Dedifferentiated amniotic fluid mesenchymal stem cell (primary cell): Measurements from ENCODE around the gene CELF6.

Experiments
- DNase-seq: peaks from one replicate; pipeline ENCODE4 v3.0.0-alpha.2; 2016; ENCODE audit errors: extremely low spot score

The CELF6 gene

DNA sequence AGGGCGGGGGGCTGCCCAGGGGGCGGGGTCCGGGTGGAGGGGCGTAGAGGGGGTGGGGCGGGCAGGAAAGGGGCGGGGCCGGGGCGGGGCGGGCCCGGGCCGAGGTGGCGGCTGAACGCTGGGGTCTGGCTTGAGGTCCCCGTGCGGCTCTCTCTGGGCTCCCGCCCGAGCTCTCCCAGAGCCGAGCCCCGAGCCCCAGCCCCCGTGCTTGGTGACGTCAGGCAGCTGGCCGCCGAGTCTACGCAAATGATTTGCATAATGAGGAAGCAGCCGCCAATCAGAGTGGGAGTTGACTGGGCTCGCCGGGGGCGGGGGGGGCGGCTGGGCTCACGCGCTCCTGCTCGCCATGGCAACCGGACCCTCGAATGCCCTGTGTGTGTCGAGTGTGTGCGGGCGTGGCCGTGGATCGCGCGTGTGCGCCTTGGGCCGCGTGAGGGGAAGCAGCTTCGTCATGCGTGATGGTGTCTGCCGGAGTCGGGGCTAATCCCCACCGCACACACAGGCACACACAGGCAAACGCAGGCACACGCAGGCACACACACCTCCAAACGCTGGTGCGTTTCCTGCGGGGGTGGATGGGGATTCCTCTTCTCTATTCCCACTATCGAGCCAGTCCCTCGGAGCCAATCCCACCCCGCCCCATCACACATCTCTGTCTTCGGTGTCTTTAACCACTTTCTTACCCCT, at the start of gene CELF6:
TSS of gene CELF6 (minus strand) at position 173 of the 687 bp plus-strand sequence. CDS start 283 bp downstream, outside the sequence.
- peak; percentile 31 for DNase-seq

DNA sequence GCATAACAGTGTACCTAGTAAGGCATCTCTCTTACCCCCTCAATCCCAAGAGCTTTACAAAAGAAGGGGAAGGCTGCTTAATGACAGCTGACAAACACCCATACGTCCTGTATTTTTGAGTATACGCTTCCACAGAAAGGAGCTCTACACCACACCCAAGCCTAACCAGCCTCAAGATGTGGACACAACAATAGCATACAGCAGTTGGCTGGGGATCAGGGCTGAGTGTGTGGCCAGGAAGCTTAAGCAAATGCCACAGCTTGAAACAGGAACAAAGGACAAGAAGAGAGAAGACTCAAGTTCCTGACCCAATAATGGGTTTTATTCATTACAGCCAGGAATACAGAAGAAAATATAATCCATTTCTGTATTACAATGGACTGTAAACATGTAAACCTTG, 48.9 kb upstream of the CELF6 start:
- DNase-seq = no peak

DNA sequence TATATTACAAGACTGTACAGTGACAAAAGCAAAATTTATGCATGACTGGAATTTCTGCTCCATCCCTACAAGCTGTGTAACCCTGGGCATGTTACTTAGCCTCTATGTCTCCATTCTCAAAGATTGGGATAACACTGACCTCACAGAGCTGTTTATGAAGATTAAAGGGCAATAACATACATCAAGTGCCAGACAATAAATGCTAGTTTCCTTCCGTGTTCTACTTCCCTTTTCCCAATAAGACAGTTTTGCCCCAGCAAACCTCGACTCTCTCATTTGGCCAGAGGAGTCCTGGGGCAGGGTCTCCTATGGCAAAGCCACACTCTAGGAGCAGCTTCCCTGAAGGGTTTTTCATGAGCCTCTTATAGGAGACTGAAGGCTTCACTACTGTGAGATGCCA, 48.4 kb upstream of the CELF6 start:
- DNase-seq = no peak

DNA sequence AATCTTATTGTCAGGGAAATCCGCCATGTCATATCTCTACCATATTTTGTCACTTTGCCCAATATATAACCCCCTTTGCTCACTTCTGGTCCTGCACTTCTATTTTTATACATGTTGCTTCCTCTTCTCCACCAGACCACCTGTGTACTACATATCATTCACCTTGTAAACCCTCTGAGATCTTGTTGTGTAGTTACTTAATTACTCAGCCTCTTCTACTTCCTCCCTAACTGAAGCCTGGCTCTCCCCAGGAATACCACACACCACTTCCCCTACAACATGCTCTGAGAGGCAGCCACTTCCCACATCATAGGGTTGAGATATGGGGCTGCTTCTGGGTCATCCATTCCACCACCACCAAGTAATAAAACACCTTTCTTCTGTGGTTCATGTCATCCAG, 45.9 kb upstream of the CELF6 start:
- no peak for DNase-seq

DNA sequence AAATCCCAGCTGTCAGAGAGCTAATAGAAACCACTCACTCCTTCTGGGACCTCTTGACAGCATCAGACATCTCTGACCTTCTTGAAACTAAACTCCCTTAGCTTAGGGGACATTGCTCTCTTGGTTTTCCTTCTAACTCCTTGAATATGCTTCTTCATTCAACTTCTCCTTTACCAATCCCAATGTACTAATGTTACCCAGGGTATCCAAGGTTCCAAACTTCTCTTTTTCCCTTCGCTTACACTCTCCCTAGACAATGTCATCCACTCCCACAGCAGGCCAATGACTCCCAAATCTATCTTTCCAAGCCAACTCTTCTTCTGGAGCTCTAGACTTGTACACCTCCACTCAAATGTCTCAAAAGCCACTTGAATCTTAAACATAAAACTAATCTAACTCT, 41.2 kb upstream of the CELF6 start:
- no peak for DNase-seq

DNA sequence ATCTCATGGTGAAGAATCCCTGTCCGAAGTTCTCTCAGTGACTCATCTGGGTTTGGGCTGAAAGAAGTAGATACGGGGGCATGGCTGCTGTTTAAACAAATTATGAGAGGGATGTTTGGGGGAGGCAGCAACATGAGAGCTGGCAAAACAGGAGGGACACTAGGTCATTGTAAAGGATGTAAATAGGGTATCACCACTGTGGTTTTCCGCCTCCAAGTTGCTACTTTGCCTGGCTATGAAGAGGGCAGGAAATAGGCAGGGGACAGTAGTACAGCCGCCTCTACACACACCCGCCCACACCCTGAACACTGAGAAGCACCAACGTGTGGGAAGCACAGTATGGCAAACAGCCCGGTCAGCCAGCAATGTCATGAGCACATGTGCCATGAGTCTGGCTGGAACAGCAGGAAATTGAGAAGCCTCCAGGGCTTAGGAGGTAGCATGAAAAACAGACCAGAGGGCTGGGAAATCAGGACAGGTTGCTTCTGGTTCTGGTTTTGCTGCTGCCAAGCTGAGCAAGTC, 38.8 kb upstream of the CELF6 start:
- peak; percentile 74 for DNase-seq

DNA sequence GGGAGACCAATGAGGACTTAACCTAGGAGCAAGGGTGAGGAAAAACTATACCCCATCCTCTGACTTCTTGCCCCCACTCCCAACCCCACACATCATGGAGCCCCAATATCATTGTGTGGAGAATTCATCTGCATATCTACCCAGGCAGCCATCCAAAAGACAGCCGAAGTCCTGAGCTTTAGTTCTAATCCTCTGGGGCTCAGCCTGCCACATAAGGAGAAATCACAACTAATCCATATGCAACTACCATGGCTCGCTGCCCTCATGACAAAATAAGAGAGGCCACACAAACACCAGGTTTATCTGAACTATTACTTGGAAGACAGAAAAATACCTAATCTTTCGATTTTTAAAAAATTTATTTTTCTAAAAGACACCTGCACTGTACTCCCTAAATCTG, 38.2 kb upstream of the CELF6 start:
- DNase-seq = no peak

DNA sequence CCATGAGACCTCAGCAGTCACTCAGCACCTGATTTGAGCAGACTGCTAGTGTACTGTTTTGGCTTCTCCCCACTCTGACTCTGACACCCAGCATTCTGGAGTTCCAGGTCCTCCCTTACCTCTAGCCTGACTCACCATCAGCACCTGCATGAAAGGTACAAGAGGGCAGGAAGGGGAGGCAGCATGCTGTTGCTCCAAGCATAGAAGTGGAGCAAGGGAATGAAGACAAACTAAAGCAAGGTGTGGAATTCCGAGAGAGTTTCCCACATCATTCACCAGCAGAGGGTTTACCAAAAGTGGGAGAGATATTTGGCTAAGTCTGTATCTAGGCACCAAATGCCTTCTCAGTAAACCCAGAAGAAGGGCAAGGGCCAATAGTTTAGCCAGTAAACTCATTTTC, 34.5 kb upstream of the CELF6 start:
- DNase-seq = no peak

DNA sequence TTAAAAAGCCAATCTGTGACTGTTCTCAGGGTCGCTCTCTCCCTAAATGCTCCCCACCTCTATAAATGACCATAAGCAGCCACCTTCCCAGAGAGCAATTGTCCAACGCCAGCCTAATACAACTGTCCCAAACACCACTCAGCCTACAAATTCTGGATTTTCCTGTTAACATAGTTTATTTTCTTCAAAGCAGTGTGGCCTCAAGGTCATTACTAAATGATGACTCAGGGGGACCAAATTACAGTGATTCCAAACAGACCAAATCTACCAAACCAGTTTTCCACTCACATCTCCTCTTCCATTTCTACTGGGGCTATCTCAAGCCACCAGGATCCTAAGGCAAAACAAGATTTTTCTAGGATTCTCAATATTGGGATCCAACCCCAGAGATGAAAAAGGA, 33.3 kb upstream of the CELF6 start:
- no peak for DNase-seq

DNA sequence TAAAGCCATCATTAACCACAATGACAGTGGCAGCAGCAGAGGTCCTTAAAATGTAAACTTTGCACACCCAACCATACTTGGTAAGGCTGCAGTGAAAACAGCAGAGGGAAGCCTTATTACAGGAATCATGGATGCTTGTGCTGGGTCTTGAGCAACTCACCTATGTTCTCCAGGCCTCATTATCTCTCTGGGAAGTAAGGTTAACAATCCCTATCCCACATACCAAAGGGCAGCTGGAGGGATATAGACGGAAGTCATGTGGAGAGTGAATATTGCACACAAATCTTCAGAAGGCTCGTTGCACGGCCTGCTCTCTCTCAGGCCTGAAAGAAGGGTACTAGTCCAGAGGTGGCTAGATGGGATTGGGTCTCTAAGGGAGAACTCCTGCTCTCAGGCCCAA, 25.8 kb upstream of the CELF6 start:
- no peak for DNase-seq

DNA sequence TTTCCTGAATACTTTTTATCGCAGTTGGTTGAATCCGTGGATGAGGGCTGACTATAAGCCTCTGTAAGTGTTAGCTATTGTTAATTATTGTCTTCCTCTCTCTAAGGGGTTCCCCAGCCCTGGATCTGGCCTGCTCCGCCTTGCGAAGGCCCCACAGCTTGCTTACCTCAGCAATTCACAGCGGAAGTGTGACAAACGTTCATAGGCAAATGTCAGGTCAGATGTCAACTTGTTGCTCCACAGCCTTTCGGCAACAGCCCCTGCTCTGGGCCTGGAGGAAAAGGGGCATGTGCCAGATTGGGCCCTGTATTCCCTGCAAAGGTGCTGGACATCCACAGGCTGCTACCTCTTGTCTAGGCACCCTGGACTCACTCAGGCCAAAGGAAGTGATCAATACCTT, 25.3 kb upstream of the CELF6 start:
- DNase-seq = no peak

DNA sequence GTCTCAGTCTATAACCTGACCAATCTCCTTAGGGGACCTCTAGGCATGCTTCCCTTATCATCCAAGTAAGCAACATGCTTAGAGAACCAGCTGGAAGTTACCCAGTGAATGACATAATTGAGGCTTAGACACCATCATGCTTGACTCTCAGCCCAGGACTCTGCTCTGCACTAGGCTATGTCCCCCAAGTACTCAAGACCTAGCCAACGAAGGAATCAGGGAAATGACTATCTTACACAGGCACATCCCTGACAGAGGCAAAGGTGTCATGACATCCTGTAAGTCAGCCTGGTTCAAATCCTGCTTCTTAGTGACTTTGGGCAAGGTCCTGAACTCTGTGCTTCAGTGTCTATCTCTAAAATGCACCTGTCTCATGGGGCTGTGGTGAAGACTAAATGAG, 24.6 kb upstream of the CELF6 start:
- DNase-seq = no peak

DNA sequence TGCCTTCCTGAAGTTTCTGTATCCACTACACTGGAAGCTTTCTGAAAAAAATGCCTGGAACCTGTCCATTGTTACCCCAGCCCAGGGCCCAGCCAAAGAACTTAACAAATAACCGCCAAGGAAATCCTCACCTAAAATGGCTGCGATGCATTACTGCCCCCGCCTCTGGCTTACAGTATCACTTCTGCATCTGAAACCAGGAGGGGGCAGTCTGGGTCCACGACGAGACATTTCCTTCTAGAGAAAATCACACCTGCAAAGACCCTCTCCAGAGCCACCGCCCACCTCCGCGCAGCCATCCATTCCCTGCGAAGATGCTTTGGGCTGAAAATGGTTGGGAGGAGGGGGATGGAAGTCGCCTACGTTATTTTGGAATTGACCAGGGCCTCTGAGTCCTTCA, 22.4 kb upstream of the CELF6 start:
- no peak for DNase-seq

DNA sequence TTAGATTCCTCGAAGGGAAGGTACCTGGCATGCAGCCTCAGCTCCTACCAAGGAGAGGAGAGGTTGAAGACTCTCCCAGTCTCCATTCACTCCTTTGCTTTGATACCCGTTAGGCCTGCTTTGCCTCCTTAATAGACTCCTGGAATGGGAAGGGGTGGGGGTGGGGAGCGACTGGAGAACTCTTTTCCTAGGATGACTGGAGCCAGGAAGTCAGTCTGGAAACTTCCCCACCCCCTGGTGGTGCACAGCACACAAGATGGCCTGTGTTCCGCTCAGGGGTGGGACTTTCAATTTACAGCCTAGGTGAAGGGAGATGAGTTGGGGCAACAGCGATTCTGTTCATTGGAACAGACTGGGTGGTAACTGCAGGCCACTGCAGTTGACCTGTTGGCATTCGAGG, 21.4 kb upstream of the CELF6 start:
- DNase-seq = no peak

DNA sequence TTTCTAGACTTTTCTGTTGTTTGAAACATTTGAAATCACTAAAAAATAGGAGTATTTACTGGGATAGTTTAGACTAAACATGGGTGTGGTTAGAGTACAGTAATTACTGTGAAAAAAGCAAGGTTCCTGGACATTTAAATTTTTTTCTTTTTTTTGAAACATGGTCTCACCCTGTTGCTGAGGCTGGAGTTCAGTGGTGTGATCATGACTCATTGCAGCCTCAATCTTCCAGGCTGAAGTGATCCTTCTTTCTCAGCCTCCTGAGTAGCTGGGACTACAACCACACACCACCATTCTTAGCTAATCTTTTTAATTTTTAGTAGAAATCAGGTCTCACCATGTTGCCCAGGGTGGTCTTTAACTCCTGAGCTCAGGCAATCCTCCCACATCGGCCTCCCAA, 20.4 kb upstream of the CELF6 start:
- DNase-seq = peak; percentile 27

DNA sequence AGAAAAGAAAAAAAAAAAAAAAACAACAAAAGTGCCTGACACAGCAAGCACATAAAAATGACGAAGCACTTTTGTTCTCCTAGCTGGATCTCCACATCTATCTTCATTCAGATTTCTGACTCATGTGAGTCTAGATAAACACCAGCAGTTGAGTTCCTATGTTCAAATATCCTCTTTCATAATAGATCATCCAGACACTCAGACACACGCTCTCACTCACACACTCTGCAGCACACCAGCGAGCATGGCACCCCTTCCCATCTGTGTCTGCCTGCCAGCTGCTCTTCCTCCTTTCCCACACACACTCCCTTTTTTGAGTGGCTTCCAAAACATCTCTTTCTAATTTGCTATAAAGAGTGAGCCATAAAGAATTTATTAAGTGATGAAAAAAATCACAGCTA, 19.8 kb upstream of the CELF6 start:
- DNase-seq = peak; percentile 90

DNA sequence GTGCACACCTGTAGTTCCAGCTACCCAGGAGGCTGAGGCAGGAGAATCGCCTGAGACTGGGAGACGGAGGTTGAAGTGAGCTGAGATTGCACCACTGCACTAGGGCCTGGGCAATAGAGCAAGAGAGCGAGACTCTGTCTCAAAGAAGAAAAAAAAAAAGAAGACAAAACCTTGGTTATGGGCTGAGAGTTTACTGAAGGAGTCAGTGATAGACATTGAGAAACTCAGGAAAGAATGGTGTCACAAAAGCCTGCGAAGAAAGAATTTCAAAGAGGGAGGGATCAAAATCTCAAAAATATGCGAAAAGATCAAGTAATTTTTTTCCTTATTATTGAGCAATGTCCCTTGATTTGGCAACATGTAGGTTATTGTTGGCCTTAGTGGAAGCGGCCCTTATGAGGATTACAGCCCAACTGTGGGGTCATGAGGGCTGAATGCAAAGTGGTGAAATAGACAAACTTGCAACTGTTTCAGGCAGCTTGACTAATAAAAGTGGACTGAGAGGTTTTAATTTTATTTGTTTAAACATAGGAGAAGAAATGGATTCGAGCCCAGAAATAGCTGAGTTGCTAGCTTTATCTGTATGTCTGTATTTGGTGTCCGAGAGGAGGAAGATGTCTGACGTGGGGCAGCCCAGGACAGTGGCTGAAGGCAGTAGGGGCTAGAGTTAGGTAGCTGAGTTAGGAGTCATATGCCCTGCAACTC, 18.8 kb upstream of the CELF6 start:
- DNase-seq = peak; percentile 77

DNA sequence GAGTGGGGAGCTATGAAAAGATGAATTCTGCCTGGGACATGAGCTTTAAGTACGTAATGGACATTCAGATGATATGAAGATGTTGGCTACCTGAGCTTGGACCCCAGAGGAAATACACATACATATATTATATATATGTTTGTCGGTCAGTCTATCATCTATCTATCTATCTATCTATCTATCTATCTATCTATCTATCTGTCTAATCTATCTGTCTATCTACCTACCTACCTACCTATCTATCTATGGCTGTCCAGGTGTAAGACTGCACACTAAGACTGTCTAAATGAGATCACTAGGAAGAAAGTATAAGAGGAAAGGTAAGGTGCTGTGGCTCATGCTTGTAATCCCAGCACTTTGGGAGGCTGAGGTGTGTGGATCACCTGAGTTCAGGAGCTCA, 18.2 kb upstream of the CELF6 start:
- DNase-seq = no peak

DNA sequence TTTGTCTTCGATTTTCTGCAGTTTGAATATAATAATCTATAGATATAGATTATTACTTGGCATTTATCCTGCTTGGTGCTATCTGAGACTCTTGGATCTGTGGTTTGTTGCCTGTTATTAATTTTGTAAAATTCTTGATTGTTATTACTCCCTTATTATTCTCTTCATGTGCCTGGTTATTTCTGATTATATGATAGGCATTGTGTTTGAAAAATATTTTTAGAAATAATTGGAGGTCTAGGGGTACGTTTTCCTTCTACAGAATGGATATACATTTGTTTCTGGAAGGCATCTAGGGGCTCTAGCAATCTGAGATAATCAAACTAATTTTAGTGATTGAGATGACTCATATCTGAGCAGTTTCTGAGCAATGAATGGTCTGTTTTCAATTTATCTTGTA, 14.9 kb upstream of the CELF6 start:
- no peak for DNase-seq

DNA sequence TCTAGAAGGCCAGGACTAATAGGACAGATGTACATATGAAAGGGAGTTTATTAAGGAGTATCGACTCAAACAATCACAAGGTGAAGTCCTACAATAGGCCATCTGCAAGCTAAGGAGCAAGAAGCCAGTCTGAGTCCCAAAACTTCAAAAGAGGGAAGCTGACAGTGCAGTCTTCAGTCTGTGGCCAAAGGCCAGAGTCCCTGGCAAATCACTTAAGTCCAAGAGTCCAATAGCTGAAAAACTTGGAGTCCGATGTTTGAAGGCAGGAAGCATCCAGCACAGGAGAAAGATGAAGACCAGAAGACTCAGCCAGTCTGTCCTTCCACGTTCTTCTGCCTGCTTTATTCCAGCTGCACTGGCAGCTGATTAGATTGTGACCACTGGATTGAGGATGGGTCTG, 11.1 kb upstream of the CELF6 start:
- no peak for DNase-seq

DNA sequence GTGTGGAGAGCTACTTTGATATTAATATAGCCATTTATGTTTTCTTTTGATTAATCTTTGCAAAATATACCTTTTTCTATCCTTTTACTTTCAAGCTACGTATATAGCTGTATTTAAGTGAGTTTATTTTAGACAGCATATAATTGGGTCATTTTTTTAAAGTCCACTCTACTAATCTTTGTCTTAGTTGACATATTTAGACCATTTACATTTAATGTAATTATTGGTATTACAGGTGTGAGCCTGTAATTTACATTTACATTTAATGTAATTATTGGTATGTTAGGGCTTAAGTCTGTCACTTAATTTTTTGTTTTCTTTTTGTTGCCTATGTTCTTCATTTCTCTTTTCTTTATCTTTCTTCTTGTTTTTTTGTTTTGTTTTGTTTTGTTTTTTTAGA, 3.8 kb upstream of the CELF6 start:
- no peak for DNase-seq

DNA sequence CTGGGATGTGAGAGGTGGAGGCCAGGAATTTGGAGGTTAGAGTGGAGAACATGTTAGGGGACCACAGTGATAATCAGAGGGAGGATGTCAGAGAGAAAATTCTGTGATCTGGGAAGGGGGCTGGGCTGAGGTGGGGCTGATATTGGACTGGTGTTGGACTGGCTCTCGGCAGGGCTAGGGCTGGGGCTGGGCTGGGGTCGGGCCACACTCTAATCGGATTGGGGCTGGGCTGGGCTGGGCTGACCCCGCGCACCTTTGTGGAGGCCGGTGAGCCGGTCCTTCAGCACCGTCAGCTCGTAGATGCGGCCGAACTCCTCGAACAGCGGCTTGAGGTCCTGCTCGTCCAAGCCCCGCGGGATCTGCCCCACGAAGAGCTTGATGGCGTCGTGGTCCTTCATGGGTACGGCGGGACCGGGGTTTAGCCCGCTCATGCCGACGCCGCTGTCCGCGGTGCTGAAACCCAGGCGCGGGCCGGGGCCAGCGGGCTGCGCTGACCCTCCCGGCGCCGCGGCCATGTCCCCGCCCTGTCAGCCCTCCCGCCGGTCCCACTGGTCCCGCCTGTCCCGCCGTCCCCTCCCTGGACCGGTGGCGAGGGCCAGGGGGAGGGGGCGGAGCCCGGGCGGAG, 485 bp downstream of the CELF6 start:
- no peak for DNase-seq

DNA sequence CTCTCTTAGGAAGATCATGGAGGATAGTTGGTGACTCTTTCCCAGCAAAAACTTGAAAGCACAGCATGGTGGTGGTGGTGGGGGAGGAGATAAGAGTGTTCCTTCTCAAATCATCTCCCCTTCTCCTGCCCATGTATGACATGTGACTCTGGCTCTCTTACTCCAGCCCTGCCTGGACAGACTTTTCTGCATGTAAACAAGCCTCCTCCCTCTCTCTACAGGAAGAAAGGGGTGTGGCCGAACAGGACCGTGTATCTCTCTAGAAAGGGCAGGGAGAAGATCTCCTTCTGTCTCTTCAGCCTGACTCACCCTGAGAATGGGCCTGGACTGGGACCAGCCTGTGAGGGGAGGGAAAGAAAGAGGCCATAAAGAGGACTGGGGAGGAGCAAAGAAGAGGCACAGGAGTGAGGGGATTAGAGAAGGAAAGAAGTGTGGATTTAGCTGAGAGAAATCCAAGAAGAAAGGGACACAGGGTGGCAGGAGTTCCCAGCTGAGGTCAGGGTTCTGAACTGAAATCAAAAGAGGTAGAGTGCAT, 1.5 kb downstream of the CELF6 start:
- no peak for DNase-seq
